Suppressor macrophage (primary cell): Measurements from ENCODE around the gene XPC.
"Not testable (repeated sequence)": the region's sequence is repeated elsewhere in the genome, so short reads cannot be mapped to it uniquely, and the experiment has no call there.

Source experiments
- DNase-seq, 4 experiments: peaks; one replicate each; pipeline ENCODE4 v3.0.0-alpha.2; 2020 to 2022

Gene XPC

GRCh38 chr3:14118400-14119381 is 59.7 kb downstream of the XPC start:
- no peak for DNase-seq

GRCh38 chr3:14117468-14118399 is 60.7 kb downstream of the XPC start:
- no peak for DNase-seq

GRCh38 chr3:14113965-14114635 is 64.3 kb downstream of the XPC start:
- DNase-seq: no peak

GRCh38 chr3:14110699-14111098 is 67.7 kb downstream of the XPC start:
- no peak for DNase-seq

- DNase-seq: not testable (repeated sequence)
Measured at GRCh38 chr3:14109821-14110220, 68.6 kb downstream of the XPC start.

GRCh38 chr3:14097616-14098391 is 80.6 kb downstream of the XPC start:
- DNase-seq: no peak

GRCh38 chr3:14096742-14097141 is 81.7 kb downstream of the XPC start:
- no peak for DNase-seq
